ENCODE results near the gene HAL. TPM values are rescaled to one million over a fixed set of nuclear protein-coding genes. Genes with fewer than 3 reads are reported as not detected.

HAL gene
- total and polyA plus RNA-seq, 4 donors: 0.39 to 1.4 (median 0.63) TPM; not detected in 1

DNA sequence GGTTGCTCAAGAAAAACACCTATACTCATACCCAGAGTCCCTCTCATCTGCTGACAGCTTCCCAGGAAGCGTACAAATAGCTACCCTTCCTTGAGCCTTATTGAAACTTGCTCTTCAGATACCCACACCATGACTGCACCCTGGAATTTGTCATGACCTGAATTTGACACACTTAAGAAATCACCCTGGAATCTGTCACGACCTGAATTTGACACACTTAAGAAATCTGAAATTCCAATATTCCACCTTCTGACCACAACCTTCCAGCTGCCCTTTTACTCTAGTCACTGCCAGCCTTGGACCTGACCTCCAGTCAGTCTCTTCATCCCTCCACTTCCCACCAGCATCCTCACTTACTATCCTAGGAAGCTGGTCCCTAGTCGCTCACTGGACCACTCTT, 1.1 kb upstream of the HAL start:
- H3K36me3 ChIP-seq (ENCODE audit: control insufficient read depth in 1 of 2, insufficient read depth in 2 of 2, low read length in 1 of 2): no peaks in the 10 kb centered on the region
- WGBS, 2 donors: 92 to 93% methylated on average over 3 of the region's 3 CpGs
- no peak overlapping the region for H3K27ac ChIP-seq (ENCODE audit: low read depth in 1 of 2, low read length in 2 of 2)
- intact Hi-C loops (cut with DNase I): loop anchor here (5.0 to 10.0 kb wide), 3 partner anchors 80 to 422 kb away; no protein-coding TSS in a partner anchor
- ATAC-seq (ENCODE audit: low FRiP score) (no peak), DNase-seq (no peak)
- H3K27me3 ChIP-seq (ENCODE audit: control insufficient read depth in 1 of 2, insufficient read depth in 2 of 2, low read length in 1 of 2): no peaks in the 10 kb centered on the region
- no peak overlapping the region for H3K4me3 ChIP-seq (ENCODE audit: low read length in 2 of 2)
- H3K4me1 ChIP-seq (ENCODE audit: control insufficient read depth in 1 of 2, insufficient read depth in 2 of 2, low read length in 2 of 2): no peaks in the 10 kb centered on the region
- H3K9me3 ChIP-seq (ENCODE audit: control insufficient read depth, low read length): no peaks in the 10 kb centered on the region

DNA sequence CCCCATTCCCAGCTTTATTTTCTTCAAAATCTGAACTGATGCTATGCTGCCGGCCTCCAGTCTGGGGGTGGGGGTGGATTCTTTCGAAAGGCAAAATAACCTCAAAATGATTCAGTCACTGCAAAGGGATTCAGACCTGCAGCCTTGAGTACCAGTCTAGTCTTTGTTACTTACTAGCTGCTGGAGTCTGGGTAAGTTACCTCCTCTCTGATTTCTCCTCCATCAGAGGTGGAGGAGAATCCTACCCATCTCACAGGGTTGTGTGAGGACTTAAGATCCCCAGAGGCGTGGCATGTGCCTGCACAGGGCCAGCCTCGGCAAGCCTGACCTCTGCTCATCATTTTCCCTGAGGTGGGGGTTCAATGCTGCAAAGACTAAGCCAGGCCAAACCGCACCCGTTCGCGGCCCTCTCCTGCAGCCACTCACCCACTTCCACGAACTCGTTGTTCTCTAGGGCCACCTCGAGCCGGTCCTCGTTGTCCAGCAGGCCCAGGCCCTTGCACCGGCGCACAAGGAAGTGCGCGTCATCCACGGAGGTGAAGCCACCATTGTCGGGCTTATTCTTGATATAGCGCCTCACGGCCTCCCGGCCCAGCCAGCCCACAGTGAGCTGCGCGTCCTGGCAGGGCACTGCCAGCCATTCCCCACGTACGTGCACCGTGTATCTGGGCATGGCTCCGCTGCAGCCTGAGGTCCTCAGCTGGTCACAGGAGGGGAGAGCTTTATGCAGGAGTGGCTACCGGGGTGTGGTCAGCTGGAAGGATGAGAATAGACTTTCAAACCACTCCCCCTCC, 709 bp downstream of the HAL start:
- intact Hi-C loops (cut with DNase I): loop anchor here (5.0 to 10.0 kb wide), 3 partner anchors 78 to 421 kb away; no protein-coding TSS in a partner anchor
- 93 to 94% methylated on average over 29 of the region's 29 CpGs for WGBS, 2 donors
- no peak for ATAC-seq (ENCODE audit: low FRiP score)

GRCh38 chr12:95994476-95994875, 1.7 kb downstream of the HAL start:
- H3K4me1 ChIP-seq (ENCODE audit: control insufficient read depth in 1 of 2, insufficient read depth in 2 of 2, low read length in 2 of 2): no peaks in the 10 kb centered on the region
- no peaks in the 10 kb centered on the region for H3K36me3 ChIP-seq (ENCODE audit: control insufficient read depth in 1 of 2, insufficient read depth in 2 of 2, low read length in 1 of 2)
- no peak overlapping the region for H3K27ac ChIP-seq (ENCODE audit: low read depth in 1 of 2, low read length in 2 of 2)
- no peaks in the 10 kb centered on the region for H3K27me3 ChIP-seq (ENCODE audit: control insufficient read depth in 1 of 2, insufficient read depth in 2 of 2, low read length in 1 of 2)
- intact Hi-C loops (cut with DNase I): loop anchor here in 1 of 2 donors (10.0 kb wide), 1 partner anchor 420 kb away; no protein-coding TSS in a partner anchor
- 65 to 74% methylated on average over 5 of the region's 5 CpGs for WGBS, 2 donors
- no peaks in the 10 kb centered on the region for H3K9me3 ChIP-seq (ENCODE audit: control insufficient read depth, low read length)
- no peak overlapping the region for H3K4me3 ChIP-seq (ENCODE audit: low read length in 2 of 2)
- ATAC-seq (ENCODE audit: low FRiP score) (no peak), DNase-seq (no peak)

More for the DNA sequence above, 709 bp downstream of the HAL start:
- H3K36me3 ChIP-seq (ENCODE audit: control insufficient read depth in 1 of 2, insufficient read depth in 2 of 2, low read length in 1 of 2): no peaks in the 10 kb centered on the region
- no peaks in the 10 kb centered on the region for H3K4me1 ChIP-seq (ENCODE audit: control insufficient read depth in 1 of 2, insufficient read depth in 2 of 2, low read length in 2 of 2)
- H3K27ac ChIP-seq (ENCODE audit: low read depth in 1 of 2, low read length in 2 of 2): no peak overlapping the region
- no peak for DNase-seq
- no peaks in the 10 kb centered on the region for H3K9me3 ChIP-seq (ENCODE audit: control insufficient read depth, low read length)
- H3K4me3 ChIP-seq (ENCODE audit: low read length in 2 of 2): no peak overlapping the region
- H3K27me3 ChIP-seq (ENCODE audit: control insufficient read depth in 1 of 2, insufficient read depth in 2 of 2, low read length in 1 of 2): no peaks in the 10 kb centered on the region

GRCh38 chr12:95993907-95994306, 2.2 kb downstream of the HAL start:
- Histone ChIP-seq H3K4me1 (ENCODE audit: control insufficient read depth in 1 of 2, insufficient read depth in 2 of 2, low read length in 2 of 2) (no peaks in the 10 kb centered on the region), H3K9me3 (ENCODE audit: control insufficient read depth, low read length) (no peaks in the 10 kb centered on the region), H3K27ac (ENCODE audit: low read depth in 1 of 2, low read length in 2 of 2) (no peak overlapping the region), H3K4me3 (ENCODE audit: low read length in 2 of 2) (no peak overlapping the region), H3K36me3 (ENCODE audit: control insufficient read depth in 1 of 2, insufficient read depth in 2 of 2, low read length in 1 of 2) (no peaks in the 10 kb centered on the region), H3K27me3 (ENCODE audit: control insufficient read depth in 1 of 2, insufficient read depth in 2 of 2, low read length in 1 of 2) (no peaks in the 10 kb centered on the region)
- DNase-seq (no peak), ATAC-seq (ENCODE audit: low FRiP score) (no peak)
- 94 to 98% methylated on average over 7 of the region's 7 CpGs for WGBS, 2 donors
- intact Hi-C loops (cut with DNase I): loop anchor here in 1 of 2 donors (10.0 kb wide), 1 partner anchor 419 kb away; no protein-coding TSS in a partner anchor

GRCh38 chr12:95990136-95990535, 6.0 kb downstream of the HAL start:
- Histone ChIP-seq H3K27ac (ENCODE audit: low read depth in 1 of 2, low read length in 2 of 2) (no peak overlapping the region), H3K4me1 (ENCODE audit: control insufficient read depth in 1 of 2, insufficient read depth in 2 of 2, low read length in 2 of 2) (no peaks in the 10 kb centered on the region), H3K4me3 (ENCODE audit: low read length in 2 of 2) (no peak overlapping the region), H3K9me3 (ENCODE audit: control insufficient read depth, low read length) (no peaks in the 10 kb centered on the region), H3K27me3 (ENCODE audit: control insufficient read depth in 1 of 2, insufficient read depth in 2 of 2, low read length in 1 of 2) (no peaks in the 10 kb centered on the region), H3K36me3 (ENCODE audit: control insufficient read depth in 1 of 2, insufficient read depth in 2 of 2, low read length in 1 of 2) (no peaks in the 10 kb centered on the region)
- DNase-seq (no peak), ATAC-seq (ENCODE audit: low FRiP score) (no peak)
- intact Hi-C loops (cut with DNase I): loop anchor here in 1 of 2 donors (10.0 kb wide), 1 partner anchor 415 kb away; no protein-coding TSS in a partner anchor
- WGBS, 2 donors: 81 to 83% methylated on average over 7 of the region's 7 CpGs

DNA sequence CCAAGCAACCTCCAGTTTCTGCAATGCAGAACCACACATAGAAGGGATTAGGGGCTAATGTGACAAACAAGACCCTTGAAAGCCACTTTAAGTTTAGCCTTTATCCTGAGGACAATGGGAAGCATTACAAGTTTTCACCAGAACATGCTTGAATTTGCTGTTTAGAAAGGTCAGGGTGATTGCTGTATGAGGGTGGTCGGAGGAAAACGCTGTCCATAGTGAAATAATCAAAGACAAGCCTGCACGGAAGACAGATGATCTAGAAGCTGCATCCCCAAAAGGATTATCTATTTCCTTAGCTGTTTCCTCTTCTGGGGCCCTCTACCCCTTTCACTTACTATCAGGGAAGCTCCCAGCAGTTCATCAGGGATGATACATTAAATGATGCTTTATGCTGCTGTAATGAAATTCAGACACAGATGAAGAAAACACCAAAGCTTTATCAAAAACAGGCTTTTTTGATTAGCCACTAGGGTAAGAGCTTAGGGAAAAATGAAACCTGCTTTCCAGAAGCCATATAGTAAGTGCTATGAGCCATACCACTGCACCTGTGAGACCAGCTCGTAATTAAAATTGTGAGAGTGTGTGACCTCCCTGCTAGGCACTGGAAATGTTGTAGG, 6.5 kb downstream of the HAL start:
- no peak for DNase-seq
- Histone ChIP-seq H3K36me3 (ENCODE audit: control insufficient read depth in 1 of 2, insufficient read depth in 2 of 2, low read length in 1 of 2) (no peaks in the 10 kb centered on the region), H3K27me3 (ENCODE audit: control insufficient read depth in 1 of 2, insufficient read depth in 2 of 2, low read length in 1 of 2) (no peaks in the 10 kb centered on the region), H3K4me3 (ENCODE audit: low read length in 2 of 2) (no peak overlapping the region), H3K27ac (ENCODE audit: low read depth in 1 of 2, low read length in 2 of 2) (no peak overlapping the region), H3K4me1 (ENCODE audit: control insufficient read depth in 1 of 2, insufficient read depth in 2 of 2, low read length in 2 of 2) (no peaks in the 10 kb centered on the region), H3K9me3 (ENCODE audit: control insufficient read depth, low read length) (no peaks in the 10 kb centered on the region)
- ATAC-seq (ENCODE audit: low FRiP score): no peak
- WGBS, 2 donors: 70 to 73% methylated on average over 4 of the region's 4 CpGs
- intact Hi-C loops (cut with DNase I): loop anchor here in 1 of 2 donors (10.0 kb wide), 1 partner anchor 415 kb away; no protein-coding TSS in a partner anchor

- DNase-seq (no peak), ATAC-seq (ENCODE audit: low FRiP score) (no peak)
- 86 to 88% methylated on average over 11 of the region's 11 CpGs for WGBS, 2 donors
- no peaks in the 10 kb centered on the region for H3K27me3 ChIP-seq (ENCODE audit: control insufficient read depth in 1 of 2, insufficient read depth in 2 of 2, low read length in 1 of 2)
- no peak overlapping the region for H3K4me3 ChIP-seq (ENCODE audit: low read length in 2 of 2)
- intact Hi-C loops (cut with DNase I): no loop called here
- no peaks in the 10 kb centered on the region for H3K9me3 ChIP-seq (ENCODE audit: control insufficient read depth, low read length)
- no peaks in the 10 kb centered on the region for H3K36me3 ChIP-seq (ENCODE audit: control insufficient read depth in 1 of 2, insufficient read depth in 2 of 2, low read length in 1 of 2)
- H3K4me1 ChIP-seq (ENCODE audit: control insufficient read depth in 1 of 2, insufficient read depth in 2 of 2, low read length in 2 of 2): no peaks in the 10 kb centered on the region
- no peak overlapping the region for H3K27ac ChIP-seq (ENCODE audit: low read depth in 1 of 2, low read length in 2 of 2)
Measured at GRCh38 chr12:95988506-95989275, 7.5 kb downstream of the HAL start.

- H3K4me1 ChIP-seq (ENCODE audit: control insufficient read depth in 1 of 2, insufficient read depth in 2 of 2, low read length in 2 of 2): no peaks in the 10 kb centered on the region
- H3K4me3 ChIP-seq (ENCODE audit: low read length in 2 of 2): no peak overlapping the region
- WGBS, 2 donors: 76 to 82% methylated on average over 14 of the region's 14 CpGs
- no peak for ATAC-seq (ENCODE audit: low FRiP score)
- DNase-seq: no peak
- H3K27me3 ChIP-seq (ENCODE audit: control insufficient read depth in 1 of 2, insufficient read depth in 2 of 2, low read length in 1 of 2): no peaks in the 10 kb centered on the region
- no peaks in the 10 kb centered on the region for H3K36me3 ChIP-seq (ENCODE audit: control insufficient read depth in 1 of 2, insufficient read depth in 2 of 2, low read length in 1 of 2)
- H3K9me3 ChIP-seq (ENCODE audit: control insufficient read depth, low read length): no peaks in the 10 kb centered on the region
- H3K27ac ChIP-seq (ENCODE audit: low read depth in 1 of 2, low read length in 2 of 2): no peak overlapping the region
- intact Hi-C loops (cut with DNase I): no loop called here
Measured at GRCh38 chr12:95986635-95987570, 9.2 kb downstream of the HAL start.

Measured in aorta (tissue), 5 donors.